HCT116 (cell line): Measurements from ENCODE around the gene ETS1. TPM values are rescaled to one million over a fixed set of nuclear protein-coding genes. Genes with fewer than 3 reads are reported as not detected.

Experiments
- ATAC-seq: fragments of 200-7000 bp; cut with Tn5 transposase; 2 replicates; pipeline ENCODE4 v1.9.1; 2020; ENCODE audit warnings: mild to moderate bottlenecking, moderate library complexity
- BruUV-seq: library from RNA; stranded (reverse); fragments of 400-500 nt; replicated peaks from 2 replicates; lab custom pipeline; 2021; lab: Mats Ljungman, UMichigan
- CTCF ChIA-PET: fragments of 300-600 bp; sonication (Branson Sonifier 250); formaldehyde crosslinking; loops from one replicate; lab custom pipeline; 2021; ENCODE audit warnings: antibody characterized with exemption; lab: Charles Lee
- POLR2A ChIA-PET: fragments of 300-600, 350-600 bp; sonication (Branson Sonifier 250); formaldehyde crosslinking; loops from one replicate; lab custom pipeline; 2021; ENCODE audit warnings: antibody characterized with exemption; lab: Charles Lee
- RAD21 ChIA-PET, 2 experiments: fragments of 300-600 bp; sonication (Branson Sonifier 250); formaldehyde crosslinking; loops; one replicate each; lab custom pipeline; 2023; ENCODE audit warnings: low total read pairs in 2 of 2; ENCODE audit not compliant: uncharacterized antibody in 2 of 2, unreplicated experiment in 2 of 2, low non-redundant PET in 1 of 2; lab: Charles Lee
- DNase-seq: peaks from one replicate; pipeline ENCODE4 v3.0.0-alpha.2; 2010; ENCODE audit warnings: low read depth, low spot score
- H2AFZ ChIP-seq: fragments of 200-600 bp; shearing (Covaris generic), sonication (generic); 2 replicates; pipeline ENCODE4 v1.6.1; 2017; ENCODE audit warnings: low read depth, mixed run types, mixed read lengths, antibody characterized with exemption, low read length; ENCODE audit not compliant: poor library complexity, severe bottlenecking
- H3K27ac ChIP-seq: 2 replicates; pipeline ENCODE4 v1.5.1; 2012; ENCODE audit warnings: low read depth, low read length
- H3K27me3 ChIP-seq: fragments of 200-600 bp; sonication (generic); 2 replicates; pipeline ENCODE4 v1.6.1; 2016; ENCODE audit warnings: mixed run types, low read length, mixed read lengths; ENCODE audit not compliant: insufficient read depth
- H3K36me3 ChIP-seq, 2 experiments: fragments of 200-500 bp in 1 of 2; fragments of 200-600 bp in 1 of 2; sonication (Bioruptor generic) in 1 of 2; sonication (generic) in 1 of 2; 2 replicates each; pipeline versions ENCODE4 v1.5.1 to v1.6.1; 2014 to 2016; ENCODE audit warnings: low read length in 2 of 2, inconsistent platforms in 1 of 2, mixed read lengths in 1 of 2, mixed run types in 1 of 2; ENCODE audit not compliant: insufficient read depth in 2 of 2, control insufficient read depth in 1 of 2
- H3K4me1 ChIP-seq, 2 experiments: fragments of 200-600 bp in 1 of 2; sonication (generic) in 1 of 2; 2 replicates each; pipeline versions ENCODE4 v1.5.1 to v1.6.1; 2012 to 2017; ENCODE audit warnings: low read length in 2 of 2, inconsistent platforms in 1 of 2, mild to moderate bottlenecking in 1 of 2, mixed read lengths in 1 of 2, mixed run types in 1 of 2, moderate library complexity in 1 of 2; ENCODE audit not compliant: insufficient read depth in 2 of 2, control insufficient read depth in 1 of 2
- H3K4me2 ChIP-seq: fragments of 200-600 bp; sonication (generic); 2 replicates; pipeline ENCODE4 v1.6.1; 2017; ENCODE audit warnings: mixed run types, low read length, mixed read lengths
- H3K4me3 ChIP-seq, 2 experiments: fragments of 200-600 bp in 1 of 2; sonication (generic) in 1 of 2; replicated peaks in 1 of 2; 2 replicates each; pipeline ENCODE4 v1.5.1; 2011 to 2016; ENCODE audit warnings: low read length in 2 of 2, control low read depth in 1 of 2, low read depth in 1 of 2, mild to moderate bottlenecking in 1 of 2, mixed read lengths in 1 of 2, mixed run types in 1 of 2
- H3K79me2 ChIP-seq: fragments of 200-600 bp; sonication (generic); 2 replicates; pipeline ENCODE4 v1.6.1; 2017; ENCODE audit warnings: mild to moderate bottlenecking, mixed run types, low read length, moderate library complexity, mixed read lengths; ENCODE audit not compliant: insufficient read depth
- H3K9ac ChIP-seq: fragments of 200-600 bp; sonication (generic); 2 replicates; pipeline ENCODE4 v1.6.1; 2016; ENCODE audit warnings: low read length, mixed read lengths
- H3K9me2 ChIP-seq: fragments of 200-600 bp; sonication (generic), shearing (Covaris generic); 2 replicates; pipeline ENCODE4 v1.6.1; 2017; ENCODE audit warnings: mixed run types, mild to moderate bottlenecking, moderate library complexity; ENCODE audit not compliant: insufficient read depth
- H3K9me3 ChIP-seq, 2 experiments: fragments of 200-500 bp in 1 of 2; fragments of 200-600 bp in 1 of 2; sonication (Bioruptor generic) in 1 of 2; sonication (generic) in 1 of 2; 2 replicates each; pipeline ENCODE4 v1.6.1; 2014 to 2017; ENCODE audit warnings: low read length in 2 of 2, mixed read lengths in 2 of 2, inconsistent platforms in 1 of 2, low read depth in 1 of 2, mild to moderate bottlenecking in 1 of 2, mixed run types in 1 of 2, moderate library complexity in 1 of 2; ENCODE audit not compliant: control insufficient read depth in 1 of 2, insufficient read depth in 1 of 2
- H4K20me1 ChIP-seq: fragments of 200-600 bp; sonication (generic), shearing (Covaris generic); 2 replicates; pipeline ENCODE4 v1.6.1; 2017; ENCODE audit warnings: mixed run types, mild to moderate bottlenecking, moderate library complexity; ENCODE audit not compliant: insufficient read depth
- ATF3 ChIP-seq: IDR thresholded peaks from 2 replicates; pipeline ENCODE4 v1.6.1; 2012
- CBX3 ChIP-seq: IDR thresholded peaks from 2 replicates; pipeline ENCODE4 v1.6.1; 2012; ENCODE audit warnings: low read depth
- CEBPB ChIP-seq: IDR thresholded peaks from 2 replicates; pipeline ENCODE4 v1.6.1; 2012; ENCODE audit warnings: low read depth
- CTCF ChIP-seq, 3 experiments: fragments of 200-600 bp in 1 of 3; sonication (generic) in 1 of 3; IDR thresholded peaks in 2 of 3; conservative IDR thresholded peaks in 1 of 3; 2 replicates each; pipeline ENCODE4 v1.5.1; 2012 to 2017; ENCODE audit warnings: low read depth in 2 of 3, low read length in 2 of 3, antibody characterized with exemption in 1 of 3, borderline replicate concordance in 1 of 3, control low read depth in 1 of 3, mild to moderate bottlenecking in 1 of 3, mixed read lengths in 1 of 3, mixed run types in 1 of 3, moderate library complexity in 1 of 3; ENCODE audit not compliant: insufficient read depth in 1 of 3
- EGR1 ChIP-seq: IDR thresholded peaks from 2 replicates; pipeline ENCODE4 v1.6.1; 2012; ENCODE audit warnings: low read depth
- ELF1 ChIP-seq: IDR thresholded peaks from 2 replicates; pipeline ENCODE4 v1.6.1; 2012; ENCODE audit warnings: low read depth, borderline replicate concordance
- EZH2phosphoT487 ChIP-seq: fragments of 200-600 bp; IDR thresholded peaks from 2 replicates; pipeline ENCODE4 v1.6.1; 2018; ENCODE audit warnings: antibody characterized with exemption, borderline replicate concordance
- FOSL1 ChIP-seq: IDR thresholded peaks from 2 replicates; pipeline ENCODE4 v1.6.1; 2012; ENCODE audit warnings: low read depth
- JUND ChIP-seq: IDR thresholded peaks from 2 replicates; pipeline ENCODE4 v1.6.1; 2012
- POLR2A ChIP-seq: IDR thresholded peaks from 2 replicates; pipeline ENCODE4 v1.7.0; 2011; ENCODE audit warnings: borderline replicate concordance; ENCODE audit not compliant: insufficient read depth, insufficient read length; ENCODE audit errors: extremely low read depth
- POLR2AphosphoS5 ChIP-seq: IDR thresholded peaks from 2 replicates; pipeline ENCODE4 v1.6.1; 2011; ENCODE audit warnings: mild to moderate bottlenecking, low read depth, low read length, moderate library complexity
- RAD21 ChIP-seq: IDR thresholded peaks from 2 replicates; pipeline ENCODE4 v1.6.1; 2012; ENCODE audit warnings: low read depth, mild to moderate bottlenecking
- SIN3A ChIP-seq: IDR thresholded peaks from 2 replicates; pipeline ENCODE4 v1.6.1; 2012; ENCODE audit warnings: low read depth
- SRF ChIP-seq: IDR thresholded peaks from 2 replicates; pipeline ENCODE4 v1.6.1; 2012; ENCODE audit warnings: low read depth
- TCF7L2 ChIP-seq: IDR thresholded peaks from 2 replicates; pipeline ENCODE4 v1.7.0; 2011; ENCODE audit warnings: borderline replicate concordance, inconsistent platforms; ENCODE audit not compliant: insufficient read depth, insufficient read length; ENCODE audit errors: extremely low read depth
- ZBTB33 ChIP-seq: IDR thresholded peaks from 2 replicates; pipeline ENCODE4 v1.6.1; 2011; ENCODE audit warnings: mild to moderate bottlenecking, low read length, moderate library complexity; ENCODE audit not compliant: insufficient replicate concordance; ENCODE audit errors: extremely low read depth
- intact Hi-C: fragments of 100-400 bp; cut with micrococcal nuclease; formaldehyde crosslinking; loops from 2 replicates; pipeline ENCODE4 v1.10.0; 2022
- total RNA-seq: library from RNA; stranded (reverse); gene quantifications from one replicate; pipeline ENCODE4 v1.2.1, GENCODE V29; 2021; ENCODE audit not compliant: unreplicated experiment

Gene ETS1
- total RNA-seq, 1 experiment from 2014 or later: 9.2 TPM

GRCh38 chr11:128609785-128610184, 22.4 kb upstream of the ETS1 start:
- no peaks in the 10 kb centered on the region for H3K79me2 ChIP-seq
- H3K9me2 ChIP-seq: no peaks in the 10 kb centered on the region
- H3K4me2 ChIP-seq: no peak overlapping the region
- no peak overlapping the region for H2AFZ ChIP-seq
- no peak overlapping the region for H3K4me3 ChIP-seq
- ChIA-PET CTCF (no interaction called here), POLR2A (no interaction called here), RAD21 (no interaction called here)
- H3K9ac ChIP-seq: no peak overlapping the region
- H3K27ac ChIP-seq: no peak overlapping the region
- H3K36me3 ChIP-seq: no peaks in the 10 kb centered on the region
- H3K4me1 ChIP-seq: no peaks in the 10 kb centered on the region
- no peak for DNase-seq
- no peaks in the 10 kb centered on the region for H3K9me3 ChIP-seq
- TF ChIP-seq JUND (no peak), ATF3 (no peak), CEBPB (no peak), EZH2phosphoT487 (no peak), CBX3 (no peak), CTCF (IDR thresholded peaks at IDR 0.05 in 2 of 3, conservative IDR thresholded peaks at IDR 0.05 in 1 of 3; ENCODE audit: borderline replicate concordance in 1 of 3, insufficient read depth in 1 of 3, low read depth in 2 of 3, low read length in 2 of 3) (no peak), POLR2A (no peak), SIN3A (no peak), EGR1 (no peak), POLR2AphosphoS5 (no peak), FOSL1 (no peak), SRF (no peak), ZBTB33 (no peak), ELF1 (no peak), TCF7L2 (no peak), RAD21 (no peak)
- H3K27me3 ChIP-seq: peaks cover 70% of the 10 kb centered on the region
- intact Hi-C loops: no loop called here
- H4K20me1 ChIP-seq: no peaks in the 10 kb centered on the region
- no peak for ATAC-seq
- BruUV-seq: no TSS peak
